Choroid plexus epithelial cell (primary cell): ENCODE data around the gene TRIM67.

Experiments used
- DNase-seq: peaks from one replicate; pipeline ENCODE4 v3.0.0-alpha.2; 2010; ENCODE audit warnings: low read depth
- H3K4me3 ChIP-seq: 2 replicates; pipeline ENCODE4 v1.5.1; 2011; ENCODE audit warnings: low read depth, mild to moderate bottlenecking, control low read depth, low read length, moderate library complexity
- CTCF ChIP-seq: conservative IDR thresholded peaks from 2 replicates; pipeline ENCODE4 v1.5.1; 2011; ENCODE audit warnings: low read depth, mild to moderate bottlenecking, control low read depth, inconsistent platforms, low read length, moderate library complexity

The TRIM67 gene

GRCh38 chr1:231260351-231260750 is 98.5 kb downstream of the TRIM67 start:
- TF ChIP-seq CTCF, result no peak
- no peak for DNase-seq
- H3K4me3 ChIP-seq, result no peak overlapping the region

- no peak for TF ChIP-seq CTCF
- no peak for DNase-seq
- H3K4me3 ChIP-seq, result no peak overlapping the region
These were observed 102.8 kb downstream of the TRIM67 start for GRCh38 chr1:231264642-231265041.

- DNase-seq, result no peak
- H3K4me3 ChIP-seq, result no peak overlapping the region
- no peak for TF ChIP-seq CTCF
These were observed 103.5 kb downstream of the TRIM67 start for GRCh38 chr1:231265379-231265778.

GRCh38 chr1:231266811-231267322 is 105.0 kb downstream of the TRIM67 start:
- TF ChIP-seq CTCF, result no peak

More at GRCh38 chr1:231266811-231267322, 105.0 kb downstream of the TRIM67 start:
- H3K4me3 ChIP-seq, result no peak overlapping the region
- peak; percentile 62 for DNase-seq
